Suprapubic skin (tissue), 4 donors: ENCODE data around the gene PKN1. TPM values are rescaled to one million over a fixed set of nuclear protein-coding genes. Genes with fewer than 3 reads are reported as not detected.
"Not testable (repeated sequence)": the region's sequence is repeated elsewhere in the genome, so short reads cannot be mapped to it uniquely, and the experiment has no call there.

Experiments
- DNase-seq, 2 donors: peaks; one replicate each; pipeline ENCODE4 v3.0.0-alpha.2; 2019; ENCODE audit warnings: low spot score in 2 of 2
- H3K27ac ChIP-seq: fragments of 200-600 bp; sonication (generic); one replicate; pipeline ENCODE4 v1.5.1; 2019
- H3K27me3 ChIP-seq: fragments of 200-600 bp; sonication (generic); one replicate; pipeline ENCODE4 v1.5.1; 2019
- H3K36me3 ChIP-seq: fragments of 200-600 bp; sonication (generic); one replicate; pipeline ENCODE4 v1.5.1; 2019
- H3K4me1 ChIP-seq: fragments of 200-600 bp; sonication (generic); one replicate; pipeline ENCODE4 v1.5.1; 2019
- H3K4me3 ChIP-seq: fragments of 200-600 bp; sonication (generic); one replicate; pipeline ENCODE4 v1.5.1; 2019; ENCODE audit warnings: mild to moderate bottlenecking
- H3K9me3 ChIP-seq: fragments of 200-600 bp; sonication (generic); one replicate; pipeline ENCODE4 v1.5.1; 2019
- EP300 ChIP-seq: sonication (generic); formaldehyde crosslinking; IDR thresholded peaks from one replicate; pipeline ENCODE4 v1.6.1; 2017; ENCODE audit warnings: antibody characterized with exemption
- POLR2A ChIP-seq, 2 donors: fragments of 450-650 bp; IDR thresholded peaks; one replicate each; pipeline ENCODE4 v1.6.1; 2017; ENCODE audit warnings: antibody characterized with exemption in 2 of 2, mild to moderate bottlenecking in 2 of 2, moderate library complexity in 2 of 2
- POLR2AphosphoS5 ChIP-seq, 3 donors: sonication (generic); formaldehyde crosslinking; IDR thresholded peaks; one replicate each; pipeline ENCODE4 v1.6.1; 2017; ENCODE audit warnings: antibody characterized with exemption in 3 of 3
- WGBS: methylation state at CpG from one replicate; pipeline ENCODE4 v1.1.5; 2018; 5-methylcytosine and 5-hydroxymethylcytosine counted together
- total RNA-seq, 4 donors: library from RNA; depleted of rRNA; stranded (reverse); fragments of >200 nt; gene quantifications; one replicate each; pipeline ENCODE4 v1.1.0, GENCODE V29; 2016
- TF ChIP-seq, protein P1 (sequence below), 2 donors: fragments of 200-600 bp in 1 of 2; fragments of 450-650 bp in 1 of 2; sonication (generic) in 1 of 2; IDR thresholded peaks; one replicate each; pipeline ENCODE4 v1.5.1; 2016 to 2019; ENCODE audit warnings: antibody characterized with exemption in 2 of 2, mild to moderate bottlenecking in 1 of 2, moderate library complexity in 1 of 2

Gene PKN1
- total RNA-seq, 4 donors from 2014 or later: 8.6 to 21.2 (median 14.9) TPM

DNA sequence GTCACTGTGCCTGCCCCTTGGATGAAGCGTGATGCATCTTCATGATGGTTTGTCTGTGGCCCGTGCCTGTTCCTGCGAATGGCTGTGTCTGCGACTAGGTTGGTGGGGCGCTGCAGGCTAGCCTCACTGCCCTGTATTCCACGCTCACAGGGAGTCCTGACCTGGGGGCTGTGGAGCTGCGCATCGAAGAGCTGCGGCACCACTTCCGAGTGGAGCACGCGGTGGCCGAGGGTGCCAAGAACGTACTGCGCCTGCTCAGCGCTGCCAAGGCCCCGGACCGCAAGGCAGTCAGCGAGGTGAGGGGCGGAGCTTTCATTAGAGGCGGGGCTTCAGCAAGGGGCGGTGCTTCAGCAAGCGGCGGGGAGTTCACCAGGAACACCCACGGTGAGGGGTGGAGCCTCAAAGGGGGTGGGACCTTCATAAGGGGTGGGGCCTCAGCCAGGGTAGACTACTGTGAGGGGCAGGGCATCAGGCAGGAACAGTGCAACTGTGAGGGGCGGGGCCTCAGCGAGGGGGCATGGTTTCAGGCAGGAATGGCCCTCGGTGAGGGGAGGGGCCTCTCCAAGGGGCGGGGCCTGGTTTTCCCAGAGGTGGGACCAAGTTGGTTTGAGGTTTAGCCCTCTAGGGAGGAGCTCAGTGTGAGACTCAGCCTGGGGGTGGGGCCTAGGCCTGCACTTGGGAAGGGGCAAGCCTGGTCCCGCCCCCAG is 17.2 kb downstream of the PKN1 start:
- H3K4me1 ChIP-seq: peaks cover 4% of the 10 kb centered on the region
- H3K4me3 ChIP-seq: no peak overlapping the region
- no peak for DNase-seq
- H3K9me3 ChIP-seq: no peaks in the 10 kb centered on the region
- no peak overlapping the region for H3K27ac ChIP-seq
- TF ChIP-seq EP300 (no peak), POLR2AphosphoS5 (IDR thresholded peaks at IDR 0.05) (no peak), POLR2A (IDR thresholded peaks at IDR 0.05) (no peak)
- TF ChIP-seq, protein P1, sequence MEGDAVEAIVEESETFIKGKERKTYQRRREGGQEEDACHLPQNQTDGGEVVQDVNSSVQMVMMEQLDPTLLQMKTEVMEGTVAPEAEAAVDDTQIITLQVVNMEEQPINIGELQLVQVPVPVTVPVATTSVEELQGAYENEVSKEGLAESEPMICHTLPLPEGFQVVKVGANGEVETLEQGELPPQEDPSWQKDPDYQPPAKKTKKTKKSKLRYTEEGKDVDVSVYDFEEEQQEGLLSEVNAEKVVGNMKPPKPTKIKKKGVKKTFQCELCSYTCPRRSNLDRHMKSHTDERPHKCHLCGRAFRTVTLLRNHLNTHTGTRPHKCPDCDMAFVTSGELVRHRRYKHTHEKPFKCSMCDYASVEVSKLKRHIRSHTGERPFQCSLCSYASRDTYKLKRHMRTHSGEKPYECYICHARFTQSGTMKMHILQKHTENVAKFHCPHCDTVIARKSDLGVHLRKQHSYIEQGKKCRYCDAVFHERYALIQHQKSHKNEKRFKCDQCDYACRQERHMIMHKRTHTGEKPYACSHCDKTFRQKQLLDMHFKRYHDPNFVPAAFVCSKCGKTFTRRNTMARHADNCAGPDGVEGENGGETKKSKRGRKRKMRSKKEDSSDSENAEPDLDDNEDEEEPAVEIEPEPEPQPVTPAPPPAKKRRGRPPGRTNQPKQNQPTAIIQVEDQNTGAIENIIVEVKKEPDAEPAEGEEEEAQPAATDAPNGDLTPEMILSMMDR (IDR thresholded peaks at IDR 0.05): no peak
- H3K27me3 ChIP-seq: no peaks in the 10 kb centered on the region
- 87% methylated on average over 27 of the region's 30 CpGs for whole genome bisulfite sequencing
- H3K36me3 ChIP-seq: peaks cover 83% of the 10 kb centered on the region

DNA sequence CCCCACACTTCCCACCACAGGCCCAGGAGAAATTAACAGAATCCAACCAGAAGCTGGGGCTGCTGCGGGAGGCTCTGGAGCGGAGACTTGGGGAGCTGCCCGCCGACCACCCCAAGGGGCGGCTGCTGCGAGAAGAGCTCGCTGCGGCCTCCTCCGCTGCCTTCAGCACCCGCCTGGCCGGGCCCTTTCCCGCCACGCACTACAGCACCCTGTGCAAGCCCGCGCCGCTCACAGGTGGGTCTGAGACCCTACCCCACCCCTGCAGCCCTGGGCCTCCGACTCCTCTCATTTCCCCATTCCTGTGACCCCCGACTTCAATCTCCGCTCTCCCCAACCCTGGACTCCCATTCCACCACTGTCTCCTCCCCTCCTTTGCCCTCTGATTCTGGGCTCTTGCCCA is 17.8 kb downstream of the PKN1 start:
- peaks cover 4% of the 10 kb centered on the region for H3K4me1 ChIP-seq
- WGBS: 98% methylated on average over 14 of the region's 19 CpGs
- no peak overlapping the region for H3K4me3 ChIP-seq
- no peaks in the 10 kb centered on the region for H3K27me3 ChIP-seq
- H3K36me3 ChIP-seq: peaks cover 79% of the 10 kb centered on the region
- H3K27ac ChIP-seq: no peak overlapping the region
- DNase-seq: no peak
- H3K9me3 ChIP-seq: no peaks in the 10 kb centered on the region
- TF ChIP-seq POLR2A (IDR thresholded peaks at IDR 0.05) (no peak), POLR2AphosphoS5 (IDR thresholded peaks at IDR 0.05) (no peak), EP300 (no peak)
- TF ChIP-seq, protein P1 (IDR thresholded peaks at IDR 0.05): no peak

DNA sequence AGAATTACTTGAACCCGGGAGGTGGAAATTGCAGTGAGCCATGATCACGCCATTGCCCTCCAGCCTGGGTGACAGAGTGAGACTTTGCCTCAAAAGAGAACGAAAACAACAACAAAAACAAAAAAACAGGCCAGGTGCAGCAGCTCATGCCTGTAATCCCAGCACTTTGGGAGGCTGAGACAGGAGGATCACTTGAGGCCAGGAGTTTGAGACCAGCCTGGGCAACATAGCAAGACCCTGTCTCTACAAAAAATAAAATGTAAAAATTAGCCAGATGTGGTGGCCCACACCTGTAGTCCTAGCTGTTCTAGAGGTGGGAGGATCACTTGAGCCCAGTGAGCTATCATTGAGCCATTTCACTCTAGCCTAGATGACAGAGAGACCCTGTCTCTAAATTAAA is 19.2 kb downstream of the PKN1 start:
- not testable (repeated sequence) for H3K27me3 ChIP-seq, DNase-seq, H3K9me3 ChIP-seq, H3K4me3 ChIP-seq, H3K27ac ChIP-seq, H3K4me1 ChIP-seq
- 100% methylated on average over 1 of the region's 3 CpGs for WGBS
- peaks cover 65% of the 10 kb centered on the region for H3K36me3 ChIP-seq

DNA sequence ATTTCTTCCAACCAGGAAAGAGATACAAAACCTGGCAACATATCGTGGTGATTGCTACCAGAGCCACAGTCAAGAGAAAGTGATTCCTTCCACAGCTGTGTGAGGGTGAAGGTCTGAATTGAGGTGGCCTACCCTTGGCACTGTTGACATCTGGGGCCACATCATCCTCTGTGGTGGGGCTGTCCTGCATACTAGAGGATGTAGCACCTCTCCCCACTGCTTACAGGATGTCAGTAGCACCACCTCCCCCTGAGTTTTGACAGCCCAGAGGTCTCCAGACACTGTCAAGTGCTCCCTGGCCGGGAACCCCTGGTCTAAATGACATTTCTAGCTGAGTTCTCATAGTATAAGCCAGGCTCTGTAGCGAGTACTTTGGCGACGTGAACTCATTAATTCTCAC is 26.6 kb downstream of the PKN1 start:
- Histone ChIP-seq H3K27me3 (no peaks in the 10 kb centered on the region), H3K4me1 (no peaks in the 10 kb centered on the region), H3K9me3 (no peaks in the 10 kb centered on the region), H3K36me3 (peaks cover 40% of the 10 kb centered on the region), H3K27ac (no peak overlapping the region), H3K4me3 (no peak overlapping the region)
- DNase-seq: no peak
- 71% methylated on average over 5 of the region's 5 CpGs for WGBS
- TF ChIP-seq POLR2A (IDR thresholded peaks at IDR 0.05): no peak
- TF ChIP-seq, protein P1 (IDR thresholded peaks at IDR 0.05): no peak
- no peak for TF ChIP-seq POLR2AphosphoS5 (IDR thresholded peaks at IDR 0.05)
- TF ChIP-seq EP300: no peak

DNA sequence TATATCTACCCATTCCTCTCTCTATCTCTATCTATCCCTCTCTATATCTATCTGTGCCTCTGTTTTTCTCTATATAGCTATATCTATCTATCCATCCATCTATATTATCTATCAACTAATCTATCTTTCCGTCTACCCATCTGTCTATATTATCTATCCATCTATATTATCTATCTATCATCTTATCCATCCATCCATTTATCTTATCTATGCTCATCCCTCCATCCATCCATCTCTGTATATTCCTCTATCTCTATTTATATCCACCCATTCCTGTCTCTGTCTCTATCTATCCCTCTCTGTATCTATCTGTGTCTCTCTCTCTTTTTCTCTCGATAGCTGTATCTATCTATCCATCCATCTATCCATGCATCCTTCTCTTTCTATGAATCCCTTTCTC is 27.8 kb downstream of the PKN1 start:
- no peak overlapping the region for H3K27ac ChIP-seq
- no peak overlapping the region for H3K4me3 ChIP-seq
- H3K27me3 ChIP-seq: no peaks in the 10 kb centered on the region
- no peak for TF ChIP-seq POLR2A (IDR thresholded peaks at IDR 0.05)
- TF ChIP-seq, protein P1 (IDR thresholded peaks at IDR 0.05): no peak
- no peak for TF ChIP-seq POLR2AphosphoS5 (IDR thresholded peaks at IDR 0.05)
- TF ChIP-seq EP300: no peak
- H3K9me3 ChIP-seq: no peaks in the 10 kb centered on the region
- WGBS: 90% methylated on average over 2 of the region's 2 CpGs
- no peak for DNase-seq
- peaks cover 44% of the 10 kb centered on the region for H3K36me3 ChIP-seq
- no peaks in the 10 kb centered on the region for H3K4me1 ChIP-seq

DNA sequence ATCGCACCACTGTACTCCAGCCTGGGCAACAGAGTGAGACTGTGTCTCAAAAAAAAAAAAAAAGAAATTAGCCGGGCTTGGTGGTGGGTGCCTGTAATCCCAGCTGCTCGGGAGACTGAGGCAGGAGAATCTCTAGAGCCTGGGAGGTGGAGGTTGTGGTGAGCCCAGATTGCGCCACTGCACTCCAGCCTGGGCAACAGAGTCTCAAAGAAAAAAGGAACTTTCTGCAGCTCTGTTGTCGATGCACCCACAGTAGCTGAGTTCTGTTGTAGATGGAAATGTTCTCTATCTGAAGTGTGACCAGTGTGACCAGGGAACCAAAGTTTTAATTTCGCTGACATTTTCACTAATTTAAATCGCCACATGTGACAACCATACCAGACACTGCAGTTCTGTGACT is 29.3 kb downstream of the PKN1 start:
- not testable (repeated sequence) for H3K9me3 ChIP-seq, H3K27ac ChIP-seq, H3K4me3 ChIP-seq, H3K27me3 ChIP-seq, DNase-seq, H3K4me1 ChIP-seq
- H3K36me3 ChIP-seq: peaks cover 59% of the 10 kb centered on the region
- WGBS: 94% methylated on average over 7 of the region's 7 CpGs
